T-helper 1 cell treated with Interleukin-12 subunit alpha and Interleukin-12 subunit beta and Interleukin-4 antibody, amounts not matched to agents 30 μg/mL and 1 μg/mL, for 36 hours (primary cell): ENCODE results near the gene VCL.

Experiments used
- H3K27ac Mint-ChIP-seq: one replicate; pipeline ENCODE4 v1.8.0; 2021; ENCODE audit warnings: mild to moderate bottlenecking, mixed read lengths
- H3K27me3 Mint-ChIP-seq: one replicate; pipeline ENCODE4 v1.8.0; 2021; ENCODE audit warnings: low read depth, mixed read lengths
- H3K36me3 Mint-ChIP-seq: one replicate; pipeline ENCODE4 v1.8.0; 2021; ENCODE audit warnings: low read depth, mixed read lengths
- H3K4me1 Mint-ChIP-seq: one replicate; pipeline ENCODE4 v1.8.0; 2021; ENCODE audit warnings: low read depth, mixed read lengths
- H3K4me3 Mint-ChIP-seq: one replicate; pipeline ENCODE4 v1.8.0; 2021; ENCODE audit warnings: mild to moderate bottlenecking, moderate library complexity, mixed read lengths
- H3K9me3 Mint-ChIP-seq: one replicate; pipeline ENCODE4 v1.8.0; 2021; ENCODE audit warnings: mixed read lengths

The VCL gene

GRCh38 chr10:73965890-73966768 is 31.8 kb upstream of the VCL start:
- Mint-ChIP-seq H3K27ac (no peak overlapping the region), H3K4me1 (peaks cover 4% of the 10 kb centered on the region), H3K36me3 (no peaks in the 10 kb centered on the region), H3K27me3 (peaks cover 15% of the 10 kb centered on the region), H3K9me3 (no peaks in the 10 kb centered on the region), H3K4me3 (no peak overlapping the region)

GRCh38 chr10:73967022-73967429 is 30.9 kb upstream of the VCL start:
- Mint-ChIP-seq H3K36me3 (no peaks in the 10 kb centered on the region), H3K9me3 (no peaks in the 10 kb centered on the region), H3K4me1 (peaks cover 4% of the 10 kb centered on the region), H3K27me3 (peaks cover 15% of the 10 kb centered on the region), H3K27ac (no peak overlapping the region), H3K4me3 (no peak overlapping the region)

GRCh38 chr10:73967544-73967943 is 30.4 kb upstream of the VCL start:
- H3K27me3 Mint-ChIP-seq: peaks cover 15% of the 10 kb centered on the region
- H3K36me3 Mint-ChIP-seq: no peaks in the 10 kb centered on the region
- peaks cover 4% of the 10 kb centered on the region for H3K4me1 Mint-ChIP-seq
- no peak overlapping the region for H3K27ac Mint-ChIP-seq
- no peak overlapping the region for H3K4me3 Mint-ChIP-seq
- H3K9me3 Mint-ChIP-seq: no peaks in the 10 kb centered on the region

- Mint-ChIP-seq H3K27ac (no peak overlapping the region), H3K36me3 (no peaks in the 10 kb centered on the region), H3K4me3 (no peak overlapping the region), H3K27me3 (peaks cover 15% of the 10 kb centered on the region), H3K4me1 (peaks cover 4% of the 10 kb centered on the region), H3K9me3 (no peaks in the 10 kb centered on the region)
Measured at GRCh38 chr10:73968098-73968521, 29.8 kb upstream of the VCL start.

GRCh38 chr10:73969224-73969841 is 28.6 kb upstream of the VCL start:
- Mint-ChIP-seq H3K4me3 (no peak overlapping the region), H3K27me3 (peaks cover 12% of the 10 kb centered on the region), H3K27ac (no peak overlapping the region), H3K4me1 (peaks cover 10% of the 10 kb centered on the region), H3K36me3 (no peaks in the 10 kb centered on the region), H3K9me3 (no peaks in the 10 kb centered on the region)

GRCh38 chr10:73970845-73971244 is 27.1 kb upstream of the VCL start:
- Mint-ChIP-seq H3K27me3 (peaks cover 16% of the 10 kb centered on the region), H3K4me1 (peaks cover 14% of the 10 kb centered on the region), H3K27ac (no peak overlapping the region), H3K9me3 (peaks cover 2% of the 10 kb centered on the region), H3K4me3 (no peak overlapping the region), H3K36me3 (no peaks in the 10 kb centered on the region)

GRCh38 chr10:73971636-73972354 is 26.1 kb upstream of the VCL start:
- peaks cover 4% of the 10 kb centered on the region for H3K9me3 Mint-ChIP-seq
- no peak overlapping the region for H3K4me3 Mint-ChIP-seq
- peaks cover 11% of the 10 kb centered on the region for H3K27me3 Mint-ChIP-seq
- peaks cover 12% of the 10 kb centered on the region for H3K4me1 Mint-ChIP-seq
- no peak overlapping the region for H3K27ac Mint-ChIP-seq
- no peaks in the 10 kb centered on the region for H3K36me3 Mint-ChIP-seq

- Mint-ChIP-seq H3K4me1 (peaks cover 11% of the 10 kb centered on the region), H3K9me3 (peaks cover 4% of the 10 kb centered on the region), H3K27me3 (peaks cover 15% of the 10 kb centered on the region), H3K4me3 (no peak overlapping the region), H3K36me3 (no peaks in the 10 kb centered on the region), H3K27ac (no peak overlapping the region)
Measured at GRCh38 chr10:73973427-73973826, 24.5 kb upstream of the VCL start.

GRCh38 chr10:73974309-73974946 is 23.5 kb upstream of the VCL start:
- peaks cover 20% of the 10 kb centered on the region for H3K27me3 Mint-ChIP-seq
- no peaks in the 10 kb centered on the region for H3K36me3 Mint-ChIP-seq
- H3K27ac Mint-ChIP-seq: peak overlapping the region; percentile 10
- H3K4me1 Mint-ChIP-seq: peaks cover 12% of the 10 kb centered on the region
- H3K4me3 Mint-ChIP-seq: peak overlapping the region; percentile 19
- peaks cover 4% of the 10 kb centered on the region for H3K9me3 Mint-ChIP-seq

- H3K9me3 Mint-ChIP-seq: peaks cover 4% of the 10 kb centered on the region
- no peak overlapping the region for H3K4me3 Mint-ChIP-seq
- H3K27ac Mint-ChIP-seq: no peak overlapping the region
- peaks cover 29% of the 10 kb centered on the region for H3K27me3 Mint-ChIP-seq
- H3K4me1 Mint-ChIP-seq: peaks cover 19% of the 10 kb centered on the region
- no peaks in the 10 kb centered on the region for H3K36me3 Mint-ChIP-seq
Measured at GRCh38 chr10:73975388-73975787, 22.5 kb upstream of the VCL start.

GRCh38 chr10:73979141-73979808 is 18.6 kb upstream of the VCL start:
- H3K27me3 Mint-ChIP-seq: peaks cover 47% of the 10 kb centered on the region
- no peak overlapping the region for H3K27ac Mint-ChIP-seq
- no peaks in the 10 kb centered on the region for H3K36me3 Mint-ChIP-seq
- no peak overlapping the region for H3K4me3 Mint-ChIP-seq
- H3K4me1 Mint-ChIP-seq: peaks cover 18% of the 10 kb centered on the region
- H3K9me3 Mint-ChIP-seq: peaks cover 4% of the 10 kb centered on the region

- H3K4me3 Mint-ChIP-seq: no peak overlapping the region
- peaks cover 47% of the 10 kb centered on the region for H3K27me3 Mint-ChIP-seq
- no peaks in the 10 kb centered on the region for H3K36me3 Mint-ChIP-seq
- H3K9me3 Mint-ChIP-seq: peaks cover 4% of the 10 kb centered on the region
- H3K4me1 Mint-ChIP-seq: peaks cover 14% of the 10 kb centered on the region
- no peak overlapping the region for H3K27ac Mint-ChIP-seq
Measured at GRCh38 chr10:73979809-73980433, 18.0 kb upstream of the VCL start.

- peaks cover 46% of the 10 kb centered on the region for H3K27me3 Mint-ChIP-seq
- H3K4me3 Mint-ChIP-seq: no peak overlapping the region
- H3K36me3 Mint-ChIP-seq: no peaks in the 10 kb centered on the region
- H3K27ac Mint-ChIP-seq: no peak overlapping the region
- H3K4me1 Mint-ChIP-seq: peaks cover 14% of the 10 kb centered on the region
- H3K9me3 Mint-ChIP-seq: no peaks in the 10 kb centered on the region
Measured at GRCh38 chr10:73981812-73982211, 16.1 kb upstream of the VCL start.
